ENCODE measurements around the gene MTA1.
A peak's percentile ranks its signal among the peaks of the same experiment; 100 is the strongest.

Gene MTA1

GRCh38 chr14:105445290-105445689, 25.7 kb downstream of the MTA1 start:
- no peak overlapping the region for H3K9ac ChIP-seq (ENCODE audit: low read length)
- DNase-seq (ENCODE audit: low read depth), result no peak
- H3K4me1 ChIP-seq (ENCODE audit: control insufficient read depth, insufficient read depth, low read length), result peaks cover 9% of the 10 kb centered on the region
- peaks cover 21% of the 10 kb centered on the region for H3K36me3 ChIP-seq (ENCODE audit: control insufficient read depth, insufficient read depth, low read length, severe bottlenecking)
- H3K4me3 ChIP-seq (ENCODE audit: low read length), result no peak overlapping the region
- H3K9me3 ChIP-seq (ENCODE audit: control insufficient read depth, low read length), result no peaks in the 10 kb centered on the region
- H3K27me3 ChIP-seq (replicated peaks; ENCODE audit: control insufficient read depth, insufficient read depth, low read length), result no peaks in the 10 kb centered on the region

GRCh38 chr14:105445901-105446845, 26.5 kb downstream of the MTA1 start:
- Histone ChIP-seq H3K4me3 (ENCODE audit: low read length) (no peak overlapping the region), H3K9ac (ENCODE audit: low read length) (no peak overlapping the region), H3K27me3 (replicated peaks; ENCODE audit: control insufficient read depth, insufficient read depth, low read length) (no peaks in the 10 kb centered on the region), H3K36me3 (ENCODE audit: control insufficient read depth, insufficient read depth, low read length, severe bottlenecking) (peaks cover 30% of the 10 kb centered on the region), H3K4me1 (ENCODE audit: control insufficient read depth, insufficient read depth, low read length) (peaks cover 9% of the 10 kb centered on the region), H3K9me3 (ENCODE audit: control insufficient read depth, low read length) (no peaks in the 10 kb centered on the region)
- no peak for DNase-seq (ENCODE audit: low read depth)

GRCh38 chr14:105446971-105447370, 27.3 kb downstream of the MTA1 start:
- H3K27me3 ChIP-seq (replicated peaks; ENCODE audit: control insufficient read depth, insufficient read depth, low read length), result no peaks in the 10 kb centered on the region
- no peak overlapping the region for H3K4me3 ChIP-seq (ENCODE audit: low read length)
- no peaks in the 10 kb centered on the region for H3K9me3 ChIP-seq (ENCODE audit: control insufficient read depth, low read length)
- no peak overlapping the region for H3K9ac ChIP-seq (ENCODE audit: low read length)
- H3K36me3 ChIP-seq (ENCODE audit: control insufficient read depth, insufficient read depth, low read length, severe bottlenecking), result peaks cover 32% of the 10 kb centered on the region
- no peak for DNase-seq (ENCODE audit: low read depth)
- peaks cover 9% of the 10 kb centered on the region for H3K4me1 ChIP-seq (ENCODE audit: control insufficient read depth, insufficient read depth, low read length)

- no peaks in the 10 kb centered on the region for H3K9me3 ChIP-seq (ENCODE audit: control insufficient read depth, low read length)
- DNase-seq (ENCODE audit: low read depth), result no peak
- H3K4me1 ChIP-seq (ENCODE audit: control insufficient read depth, insufficient read depth, low read length), result peaks cover 9% of the 10 kb centered on the region
- no peaks in the 10 kb centered on the region for H3K27me3 ChIP-seq (replicated peaks; ENCODE audit: control insufficient read depth, insufficient read depth, low read length)
- H3K36me3 ChIP-seq (ENCODE audit: control insufficient read depth, insufficient read depth, low read length, severe bottlenecking), result peaks cover 37% of the 10 kb centered on the region
- no peak overlapping the region for H3K4me3 ChIP-seq (ENCODE audit: low read length)
- H3K9ac ChIP-seq (ENCODE audit: low read length), result peak overlapping the region; percentile 56
These were observed 28.3 kb downstream of the MTA1 start for GRCh38 chr14:105447651-105448640.

- peak; percentile 61 for DNase-seq (ENCODE audit: low read depth)
These were observed 29.1 kb downstream of the MTA1 start for GRCh38 chr14:105448706-105449111.

GRCh38 chr14:105449276-105450122, 29.9 kb downstream of the MTA1 start:
- no peak for DNase-seq (ENCODE audit: low read depth)
- Histone ChIP-seq H3K36me3 (ENCODE audit: control insufficient read depth, insufficient read depth, low read length, severe bottlenecking) (peaks cover 44% of the 10 kb centered on the region), H3K27me3 (replicated peaks; ENCODE audit: control insufficient read depth, insufficient read depth, low read length) (no peaks in the 10 kb centered on the region), H3K9me3 (ENCODE audit: control insufficient read depth, low read length) (no peaks in the 10 kb centered on the region), H3K4me1 (ENCODE audit: control insufficient read depth, insufficient read depth, low read length) (peaks cover 9% of the 10 kb centered on the region), H3K9ac (ENCODE audit: low read length) (no peak overlapping the region), H3K4me3 (ENCODE audit: low read length) (no peak overlapping the region)

More at GRCh38 chr14:105448706-105449111, 29.1 kb downstream of the MTA1 start:
- peak overlapping the region; percentile 56 for H3K9ac ChIP-seq (ENCODE audit: low read length)
- H3K27me3 ChIP-seq (replicated peaks; ENCODE audit: control insufficient read depth, insufficient read depth, low read length), result no peaks in the 10 kb centered on the region
- no peaks in the 10 kb centered on the region for H3K9me3 ChIP-seq (ENCODE audit: control insufficient read depth, low read length)
- H3K4me3 ChIP-seq (ENCODE audit: low read length), result no peak overlapping the region
- peaks cover 37% of the 10 kb centered on the region for H3K36me3 ChIP-seq (ENCODE audit: control insufficient read depth, insufficient read depth, low read length, severe bottlenecking)
- peaks cover 9% of the 10 kb centered on the region for H3K4me1 ChIP-seq (ENCODE audit: control insufficient read depth, insufficient read depth, low read length)

GRCh38 chr14:105450123-105450505, 30.5 kb downstream of the MTA1 start:
- Histone ChIP-seq H3K36me3 (ENCODE audit: control insufficient read depth, insufficient read depth, low read length, severe bottlenecking) (peaks cover 50% of the 10 kb centered on the region), H3K4me1 (ENCODE audit: control insufficient read depth, insufficient read depth, low read length) (peaks cover 9% of the 10 kb centered on the region), H3K9me3 (ENCODE audit: control insufficient read depth, low read length) (no peaks in the 10 kb centered on the region), H3K27me3 (replicated peaks; ENCODE audit: control insufficient read depth, insufficient read depth, low read length) (no peaks in the 10 kb centered on the region), H3K4me3 (ENCODE audit: low read length) (no peak overlapping the region), H3K9ac (ENCODE audit: low read length) (no peak overlapping the region)
- DNase-seq (ENCODE audit: low read depth), result no peak

- Histone ChIP-seq H3K27me3 (replicated peaks; ENCODE audit: control insufficient read depth, insufficient read depth, low read length) (no peaks in the 10 kb centered on the region), H3K4me1 (ENCODE audit: control insufficient read depth, insufficient read depth, low read length) (peaks cover 9% of the 10 kb centered on the region), H3K36me3 (ENCODE audit: control insufficient read depth, insufficient read depth, low read length, severe bottlenecking) (peaks cover 54% of the 10 kb centered on the region), H3K4me3 (ENCODE audit: low read length) (no peak overlapping the region), H3K9ac (ENCODE audit: low read length) (no peak overlapping the region), H3K9me3 (ENCODE audit: control insufficient read depth, low read length) (no peaks in the 10 kb centered on the region)
- no peak for DNase-seq (ENCODE audit: low read depth)
These were observed 31.5 kb downstream of the MTA1 start for GRCh38 chr14:105450864-105451720.

GRCh38 chr14:105452963-105453362, 33.3 kb downstream of the MTA1 start:
- no peaks in the 10 kb centered on the region for H3K27me3 ChIP-seq (replicated peaks; ENCODE audit: control insufficient read depth, insufficient read depth, low read length)
- H3K9ac ChIP-seq (ENCODE audit: low read length), result no peak overlapping the region
- H3K4me3 ChIP-seq (ENCODE audit: low read length), result no peak overlapping the region
- no peaks in the 10 kb centered on the region for H3K9me3 ChIP-seq (ENCODE audit: control insufficient read depth, low read length)
- peaks cover 8% of the 10 kb centered on the region for H3K4me1 ChIP-seq (ENCODE audit: control insufficient read depth, insufficient read depth, low read length)
- no peak for DNase-seq (ENCODE audit: low read depth)
- H3K36me3 ChIP-seq (ENCODE audit: control insufficient read depth, insufficient read depth, low read length, severe bottlenecking), result peaks cover 65% of the 10 kb centered on the region

- Histone ChIP-seq H3K9ac (ENCODE audit: low read length) (no peak overlapping the region), H3K36me3 (ENCODE audit: control insufficient read depth, insufficient read depth, low read length, severe bottlenecking) (peaks cover 65% of the 10 kb centered on the region)
These were observed 34.2 kb downstream of the MTA1 start for GRCh38 chr14:105453847-105454246.

More at GRCh38 chr14:105453847-105454246, 34.2 kb downstream of the MTA1 start:
- H3K4me1 ChIP-seq (ENCODE audit: control insufficient read depth, insufficient read depth, low read length), result peaks cover 2% of the 10 kb centered on the region
- DNase-seq (ENCODE audit: low read depth), result no peak
- H3K4me3 ChIP-seq (ENCODE audit: low read length), result no peak overlapping the region
- no peaks in the 10 kb centered on the region for H3K27me3 ChIP-seq (replicated peaks; ENCODE audit: control insufficient read depth, insufficient read depth, low read length)
- no peaks in the 10 kb centered on the region for H3K9me3 ChIP-seq (ENCODE audit: control insufficient read depth, low read length)
